HepG2 (cell line): ENCODE data around the gene TMEM132D. TPM values are rescaled to one million over a fixed set of nuclear protein-coding genes. Genes with fewer than 3 reads are reported as not detected.

Experiments
- ATAC-seq: fragments of 200-7000 bp; cut with Tn5 transposase; 3 replicates; pipeline ENCODE4 v1.9.1; 2020; ENCODE audit warnings: mild to moderate bottlenecking, moderate library complexity
- BruUV-seq: library from RNA; stranded (reverse); fragments of 400-500 nt; replicated peaks from 2 replicates; lab custom pipeline; 2021; lab: Mats Ljungman, UMichigan
- CTCF ChIA-PET: fragments of 300-600 bp; formaldehyde crosslinking; extraction: SDS; loops from one replicate; lab custom pipeline; 2021; ENCODE audit warnings: low total read pairs, inconsistent platforms, low intra/inter-chr PET ratio; lab: Yijun Ruan, JAX
- POLR2A ChIA-PET: fragments of 350-600 bp; sonication (Branson Sonifier 250); formaldehyde crosslinking; loops from one replicate; lab custom pipeline; 2020; ENCODE audit warnings: antibody characterized with exemption, inconsistent platforms; lab: Yijun Ruan, JAX
- DNase-seq: peaks from one replicate; pipeline ENCODE4 v3.0.0-alpha.2; 2015; ENCODE audit warnings: low spot score
- FAIRE-seq: peaks from 3 replicates; lab custom pipeline; 2011; peaks lifted over from hg19 to GRCh38; lab: Jason Lieb, UNC
- H2AFZ ChIP-seq: one replicate; pipeline ENCODE4 v1.6.1; 2011; ENCODE audit warnings: low read length, inconsistent platforms
- H3K27ac ChIP-seq: fragments of 300-600 bp; 3 replicates; pipeline ENCODE4 v1.8.0; 2011; ENCODE audit warnings: mixed run types, mild to moderate bottlenecking, mixed read lengths, low read length, inconsistent platforms; ENCODE audit not compliant: insufficient read depth; ENCODE audit errors: extremely low read length
- H3K27me3 ChIP-seq, 2 experiments: fragments of 200-600 bp in 1 of 2; 2 replicates in 1 of 2; 3 replicates in 1 of 2; pipeline versions ENCODE4 v1.6.0 to v1.8.0; 2011; ENCODE audit warnings: low read length in 2 of 2, mild to moderate bottlenecking in 2 of 2, moderate library complexity in 2 of 2, inconsistent platforms in 1 of 2; ENCODE audit not compliant: insufficient read depth in 2 of 2, control insufficient read depth in 1 of 2
- H3K36me3 ChIP-seq, 2 experiments: fragments of 200-600 bp in 1 of 2; replicated peaks in 1 of 2; 2 replicates in 1 of 2; 3 replicates in 1 of 2; pipeline versions ENCODE4 v1.5.1 to v1.8.0; 2011; ENCODE audit warnings: low read length in 2 of 2, inconsistent platforms in 1 of 2; ENCODE audit not compliant: insufficient read depth in 2 of 2, control insufficient read depth in 1 of 2
- H3K4me1 ChIP-seq: 2 replicates; pipeline ENCODE4 v1.5.1; 2012; ENCODE audit warnings: low read length, inconsistent platforms; ENCODE audit not compliant: insufficient read depth
- H3K4me2 ChIP-seq: 2 replicates; pipeline ENCODE4 v1.6.0; 2011; ENCODE audit warnings: low read depth, low read length, inconsistent platforms
- H3K4me3 ChIP-seq, 3 experiments: fragments of 200-600 bp in 1 of 3; sonication (generic), shearing (Covaris generic) in 1 of 3; replicated peaks in 1 of 3; 2 replicates each; pipeline ENCODE4 v1.5.1; 2011 to 2016; ENCODE audit warnings: low read length in 3 of 3, inconsistent platforms in 2 of 3, low read depth in 2 of 3, mild to moderate bottlenecking in 2 of 3, control low read depth in 1 of 3, mixed read lengths in 1 of 3; ENCODE audit not compliant: insufficient read depth in 1 of 3
- H3K79me2 ChIP-seq: one replicate; pipeline ENCODE4 v1.6.1; 2011; ENCODE audit warnings: low read length, inconsistent platforms; ENCODE audit not compliant: insufficient read depth
- H3K9ac ChIP-seq: 2 replicates; pipeline ENCODE4 v1.6.0; 2011; ENCODE audit warnings: mild to moderate bottlenecking, low read depth, low read length, inconsistent platforms; ENCODE audit not compliant: insufficient read depth
- H3K9me3 ChIP-seq: 2 replicates; pipeline ENCODE4 v1.5.1; 2012; ENCODE audit warnings: mild to moderate bottlenecking, low read length
- H4K20me1 ChIP-seq: 2 replicates; pipeline ENCODE4 v1.6.0; 2011; ENCODE audit warnings: inconsistent platforms, mild to moderate bottlenecking, low read length, moderate library complexity; ENCODE audit not compliant: insufficient read depth
- ELF4 ChIP-seq: sonication (generic); formaldehyde crosslinking; IDR thresholded peaks from 2 replicates; pipeline ENCODE4 v1.5.0; 2020; ENCODE audit warnings: missing genetic modification reagents, mild to moderate bottlenecking, moderate library complexity, borderline replicate concordance
- HOXA9 ChIP-seq: sonication (generic); formaldehyde crosslinking; IDR thresholded peaks from 2 replicates; pipeline ENCODE4 v1.8.1; 2022; ENCODE audit warnings: missing genetic modification reagents, mild to moderate bottlenecking, moderate library complexity, borderline replicate concordance
- JUN ChIP-seq: sonication (generic); formaldehyde crosslinking; IDR thresholded peaks from 2 replicates; pipeline ENCODE4 v1.4.0; 2020; ENCODE audit warnings: mild to moderate bottlenecking, missing genetic modification reagents
- NFKB2 ChIP-seq: sonication (generic); formaldehyde crosslinking; IDR thresholded peaks from 2 replicates; pipeline ENCODE4 v1.4.0; 2020; ENCODE audit warnings: missing genetic modification reagents, borderline replicate concordance
- NFKBIZ ChIP-seq: IDR thresholded peaks from 2 replicates; pipeline ENCODE4 v1.6.1; 2018; ENCODE audit warnings: missing genetic modification reagents, missing compliant biosample characterization
- NRL ChIP-seq: sonication (generic); formaldehyde crosslinking; IDR thresholded peaks from 2 replicates; pipeline ENCODE4 v1.5.0; 2020; ENCODE audit warnings: missing genetic modification reagents, mild to moderate bottlenecking, moderate library complexity, borderline replicate concordance
- SNAI1 ChIP-seq: sonication (generic); formaldehyde crosslinking; IDR thresholded peaks from 2 replicates; pipeline ENCODE4 v1.5.0; 2020; ENCODE audit warnings: mild to moderate bottlenecking, missing genetic modification reagents, borderline replicate concordance
- SRSF9 ChIP-seq: fragments of 200-400 bp; formaldehyde crosslinking; IDR thresholded peaks from 2 replicates; pipeline ENCODE4 v1.6.1; 2018; ENCODE audit warnings: borderline replicate concordance, mild to moderate bottlenecking, low read depth, low read length; ENCODE audit not compliant: insufficient read depth, poor library complexity, severe bottlenecking
- SRY ChIP-seq: sonication (generic); formaldehyde crosslinking; IDR thresholded peaks from 2 replicates; pipeline ENCODE4 v1.8.0; 2022; ENCODE audit warnings: mild to moderate bottlenecking, missing genetic modification reagents
- YY1 ChIP-seq: IDR thresholded peaks from 2 replicates; pipeline ENCODE4 v1.6.1; 2011; ENCODE audit warnings: low read length, low read depth, moderate library complexity, mild to moderate bottlenecking; ENCODE audit not compliant: insufficient read depth, insufficient replicate concordance
- ZBTB21 ChIP-seq: sonication (generic); formaldehyde crosslinking; IDR thresholded peaks from 2 replicates; pipeline ENCODE4 v1.4.0; 2020; ENCODE audit warnings: missing genetic modification reagents
- ZNF878 ChIP-seq: sonication (generic); formaldehyde crosslinking; IDR thresholded peaks from 2 replicates; pipeline ENCODE4 v1.8.1; 2023; ENCODE audit warnings: mild to moderate bottlenecking, missing genetic modification reagents, moderate library complexity
- WGBS: methylation state at CpG from one replicate; pipeline ENCODE4 v1.1.6; 2017; ENCODE audit warnings: low lambda C conversion rate; 5-methylcytosine and 5-hydroxymethylcytosine counted together
- in situ Hi-C: cut with HindIII; loops from 2 replicates; pipeline ENCODE4 v1.10.0; 2017; ENCODE audit warnings: low pct_unique_long_range_greater_than_20kb; ENCODE audit not compliant: extremely low pct_ligation_motif_present
- intact Hi-C: fragments of 100-400 bp; cut with micrococcal nuclease; formaldehyde crosslinking; loops from one replicate; pipeline ENCODE4 v1.10.0; 2022; ENCODE audit not compliant: unreplicated experiment
- polyA plus RNA-seq, 8 experiments: library from polyadenylated mRNA; depleted of rRNA in 3 of 8; stranded (reverse) in 7 of 8; unstranded in 1 of 8; fragments of >200 nt; fragmentation: Illumina TruSeq in 4 of 8; extraction: Trizol in 4 of 8; gene quantifications; 2 replicates each; pipeline versions ENCODE4 v1.2.1 to v1.2.3, GENCODE V29; 2011 to 2016; ENCODE audit warnings: low read depth in 4 of 8, missing spikeins in 1 of 8, mixed read lengths in 1 of 8; ENCODE audit not compliant: insufficient read depth in 1 of 8
- total RNA-seq, 5 experiments: library from RNA; depleted of rRNA; stranded (reverse); fragments of >200 nt; fragmentation: Illumina TruSeq; extraction: Trizol; gene quantifications; 2 replicates each; pipeline ENCODE4 v1.2.3, GENCODE V29; 2016; ENCODE audit warnings: low read depth in 1 of 5
- TF ChIP-seq, protein P1 (sequence below): sonication (generic); formaldehyde crosslinking; IDR thresholded peaks from 2 replicates; pipeline ENCODE4 v1.8.0; 2022; ENCODE audit warnings: missing genetic modification reagents, low read depth, mild to moderate bottlenecking, borderline replicate concordance
- TF ChIP-seq, protein P2 (sequence below): sonication (generic); formaldehyde crosslinking; IDR thresholded peaks from 2 replicates; pipeline ENCODE4 v1.8.1; 2023; ENCODE audit warnings: mild to moderate bottlenecking, missing genetic modification reagents, borderline replicate concordance
- TF ChIP-seq, protein P3 (sequence below): sonication (generic); formaldehyde crosslinking; IDR thresholded peaks from 2 replicates; pipeline ENCODE4 v1.8.0; 2022; ENCODE audit warnings: missing genetic modification reagents, mild to moderate bottlenecking, moderate library complexity, borderline replicate concordance
- TF ChIP-seq, protein P4 (sequence below): sonication (generic); formaldehyde crosslinking; IDR thresholded peaks from 2 replicates; pipeline ENCODE4 v1.4.0; 2020; ENCODE audit warnings: missing genetic modification reagents, borderline replicate concordance

Gene TMEM132D
- total and polyA plus RNA-seq, 2 of the 13 experiments (the other 11 are each of a cell fraction or from before 2014, with no cell fraction given) = not detected

DNA sequence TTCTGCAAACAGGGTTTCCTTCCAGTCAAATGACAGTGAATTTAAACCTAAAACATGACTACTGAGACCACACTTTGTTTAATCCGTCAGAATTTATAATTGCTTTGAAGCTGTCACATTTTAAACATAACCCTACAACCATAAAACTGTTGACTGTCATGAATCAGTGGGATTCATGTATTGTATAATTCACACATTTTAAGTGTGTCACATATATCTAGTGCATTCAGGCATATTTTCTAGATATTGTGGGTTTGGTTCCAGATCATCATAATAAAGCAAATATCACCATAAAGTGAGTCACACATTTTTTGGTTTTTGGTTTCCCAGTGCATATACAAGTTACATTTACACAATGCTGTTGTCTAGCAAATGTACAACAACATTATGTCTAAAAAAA, 304.4 kb downstream of the TMEM132D start (continued):
- TF ChIP-seq SRSF9 = no peak
- TF ChIP-seq, protein P1, sequence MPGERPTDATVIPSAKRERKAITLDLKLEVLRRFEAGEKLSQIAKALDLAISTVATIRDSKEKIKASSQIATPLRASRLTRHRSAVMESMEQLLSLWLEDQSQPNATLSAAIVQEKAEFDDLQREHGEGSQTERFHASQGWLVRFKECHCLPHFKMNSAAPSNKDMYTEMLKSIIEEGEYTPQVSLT (CRISPR knock-in tag) = no peak
- TF ChIP-seq, protein P2, sequence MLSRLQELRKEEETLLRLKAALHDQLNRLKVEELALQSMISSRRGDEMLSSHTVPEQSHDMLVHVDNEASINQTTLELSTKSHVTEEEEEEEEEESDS (CRISPR knock-in tag) = no peak

DNA sequence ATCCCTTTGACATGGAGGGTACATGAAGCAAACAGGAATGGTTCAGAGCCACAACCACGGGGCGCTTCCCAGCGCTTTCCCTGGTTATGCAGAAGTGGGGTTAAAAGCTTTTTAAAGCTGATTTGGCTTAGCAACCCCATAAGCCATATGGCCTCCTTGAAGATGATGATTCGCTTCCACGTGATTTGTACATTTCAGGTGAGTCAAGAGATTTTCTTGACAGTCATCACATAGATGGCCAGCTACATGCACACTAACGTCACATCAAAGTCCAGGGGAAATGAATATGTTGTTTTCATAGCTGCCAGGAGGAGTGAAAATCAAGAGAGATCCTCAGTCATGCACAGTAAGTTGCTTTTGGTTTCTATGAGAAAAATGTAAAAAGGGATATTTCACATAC, 309.7 kb downstream of the TMEM132D start:
- 3% methylated on average over 6 of the region's 6 CpGs for WGBS
- FAIRE-seq (no peak), DNase-seq (no peak), ATAC-seq (no peak)
- Histone ChIP-seq H3K27me3 (no peaks in the 10 kb centered on the region), H3K9me3 (peaks cover 6% of the 10 kb centered on the region; the same call in 1 of the 2 replicates), H3K9ac (no peak overlapping the region), H3K4me2 (no peak overlapping the region), H2AFZ (peak overlapping the region; percentile 15), H3K27ac (no peak overlapping the region), H3K4me1 (no peaks in the 10 kb centered on the region), H3K36me3 (no peaks in the 10 kb centered on the region), H3K79me2 (no peaks in the 10 kb centered on the region), H4K20me1 (no peaks in the 10 kb centered on the region), H3K4me3 (no peak overlapping the region)
- CTCF ChIA-PET = no interaction called here
- TF ChIP-seq SNAI1 (CRISPR knock-in tag) = no peak
- TF ChIP-seq NRL (CRISPR knock-in tag) = no peak
- TF ChIP-seq, protein P3, sequence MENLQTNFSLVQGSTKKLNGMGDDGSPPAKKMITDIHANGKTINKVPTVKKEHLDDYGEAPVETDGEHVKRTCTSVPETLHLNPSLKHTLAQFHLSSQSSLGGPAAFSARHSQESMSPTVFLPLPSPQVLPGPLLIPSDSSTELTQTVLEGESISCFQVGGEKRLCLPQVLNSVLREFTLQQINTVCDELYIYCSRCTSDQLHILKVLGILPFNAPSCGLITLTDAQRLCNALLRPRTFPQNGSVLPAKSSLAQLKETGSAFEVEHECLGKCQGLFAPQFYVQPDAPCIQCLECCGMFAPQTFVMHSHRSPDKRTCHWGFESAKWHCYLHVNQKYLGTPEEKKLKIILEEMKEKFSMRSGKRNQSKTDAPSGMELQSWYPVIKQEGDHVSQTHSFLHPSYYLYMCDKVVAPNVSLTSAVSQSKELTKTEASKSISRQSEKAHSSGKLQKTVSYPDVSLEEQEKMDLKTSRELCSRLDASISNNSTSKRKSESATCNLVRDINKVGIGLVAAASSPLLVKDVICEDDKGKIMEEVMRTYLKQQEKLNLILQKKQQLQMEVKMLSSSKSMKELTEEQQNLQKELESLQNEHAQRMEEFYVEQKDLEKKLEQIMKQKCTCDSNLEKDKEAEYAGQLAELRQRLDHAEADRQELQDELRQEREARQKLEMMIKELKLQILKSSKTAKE (CRISPR knock-in tag) = no peak
- no peak for TF ChIP-seq NFKBIZ (CRISPR knock-in tag)
- TF ChIP-seq, protein P4, sequence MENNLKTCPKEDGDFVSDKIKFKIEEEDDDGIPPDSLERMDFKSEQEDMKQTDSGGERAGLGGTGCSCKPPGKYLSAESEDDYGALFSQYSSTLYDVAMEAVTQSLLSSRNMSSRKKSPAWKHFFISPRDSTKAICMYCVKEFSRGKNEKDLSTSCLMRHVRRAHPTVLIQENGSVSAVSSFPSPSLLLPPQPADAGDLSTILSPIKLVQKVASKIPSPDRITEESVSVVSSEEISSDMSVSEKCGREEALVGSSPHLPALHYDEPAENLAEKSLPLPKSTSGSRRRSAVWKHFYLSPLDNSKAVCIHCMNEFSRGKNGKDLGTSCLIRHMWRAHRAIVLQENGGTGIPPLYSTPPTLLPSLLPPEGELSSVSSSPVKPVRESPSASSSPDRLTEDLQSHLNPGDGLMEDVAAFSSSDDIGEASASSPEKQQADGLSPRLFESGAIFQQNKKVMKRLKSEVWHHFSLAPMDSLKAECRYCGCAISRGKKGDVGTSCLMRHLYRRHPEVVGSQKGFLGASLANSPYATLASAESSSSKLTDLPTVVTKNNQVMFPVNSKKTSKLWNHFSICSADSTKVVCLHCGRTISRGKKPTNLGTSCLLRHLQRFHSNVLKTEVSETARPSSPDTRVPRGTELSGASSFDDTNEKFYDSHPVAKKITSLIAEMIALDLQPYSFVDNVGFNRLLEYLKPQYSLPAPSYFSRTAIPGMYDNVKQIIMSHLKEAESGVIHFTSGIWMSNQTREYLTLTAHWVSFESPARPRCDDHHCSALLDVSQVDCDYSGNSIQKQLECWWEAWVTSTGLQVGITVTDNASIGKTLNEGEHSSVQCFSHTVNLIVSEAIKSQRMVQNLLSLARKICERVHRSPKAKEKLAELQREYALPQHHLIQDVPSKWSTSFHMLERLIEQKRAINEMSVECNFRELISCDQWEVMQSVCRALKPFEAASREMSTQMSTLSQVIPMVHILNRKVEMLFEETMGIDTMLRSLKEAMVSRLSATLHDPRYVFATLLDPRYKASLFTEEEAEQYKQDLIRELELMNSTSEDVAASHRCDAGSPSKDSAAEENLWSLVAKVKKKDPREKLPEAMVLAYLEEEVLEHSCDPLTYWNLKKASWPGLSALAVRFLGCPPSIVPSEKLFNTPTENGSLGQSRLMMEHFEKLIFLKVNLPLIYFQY (CRISPR knock-in tag) = no peak
- TF ChIP-seq ZNF878 = no peak
- TF ChIP-seq NFKB2 (CRISPR knock-in tag) = no peak
- TF ChIP-seq ELF4 (CRISPR knock-in tag) = no peak
- no peak for TF ChIP-seq HOXA9 (CRISPR knock-in tag)
- no peak for TF ChIP-seq YY1
- no peak for TF ChIP-seq SRY (CRISPR knock-in tag)
- TF ChIP-seq ZBTB21 (CRISPR knock-in tag) = no peak
- TF ChIP-seq JUN (CRISPR knock-in tag) = no peak
- POLR2A ChIA-PET = no interaction called here
- BruUV-seq = no TSS peak
- in situ Hi-C loops = no loop called here
- intact Hi-C loops = no loop called here
